Neural cell (in vitro differentiated cells): Measurements from ENCODE around the gene MRPL19. TPM values are rescaled to one million over a fixed set of nuclear protein-coding genes. Genes with fewer than 3 reads are reported as not detected.

Source experiments
- H2AFZ ChIP-seq: fragments of 200-600, 300-800 bp; sonication (generic), shearing (Covaris generic); 2 replicates; pipeline ENCODE4 v1.6.0; 2014; ENCODE audit warnings: low read depth, mild to moderate bottlenecking, antibody characterized with exemption, low read length, moderate library complexity
- H3F3A ChIP-seq: fragments of 200-600 bp; shearing (Covaris generic); 2 replicates; pipeline ENCODE4 v1.6.1; 2016; ENCODE audit warnings: mild to moderate bottlenecking, moderate library complexity, mixed read lengths, antibody characterized with exemption, low read length; ENCODE audit not compliant: insufficient read depth, poor library complexity, severe bottlenecking
- H3K27ac ChIP-seq: fragments of 200-600, 300-800 bp; sonication (generic), shearing (Covaris generic); 2 replicates; pipeline ENCODE4 v1.5.1; 2014; ENCODE audit warnings: mild to moderate bottlenecking, low read length, moderate library complexity
- H3K27me3 ChIP-seq: fragments of 300-800, 200-600 bp; sonication (generic), shearing (Covaris generic); 2 replicates; pipeline ENCODE4 v1.6.0; 2014; ENCODE audit warnings: mild to moderate bottlenecking, low read depth, low read length, moderate library complexity; ENCODE audit not compliant: insufficient read depth
- H3K36me3 ChIP-seq: fragments of 300-800, 200-600 bp; sonication (generic), shearing (Covaris generic); 2 replicates; pipeline ENCODE4 v1.5.1; 2014; ENCODE audit warnings: mild to moderate bottlenecking, antibody characterized with exemption, low read length, moderate library complexity; ENCODE audit not compliant: insufficient read depth
- H3K4me2 ChIP-seq: fragments of 300-800, 200-600 bp; sonication (generic), shearing (Covaris generic); 2 replicates; pipeline ENCODE4 v1.6.0; 2014; ENCODE audit warnings: mild to moderate bottlenecking, low read length
- H3K4me3 ChIP-seq: fragments of 300-800, 200-600 bp; sonication (generic), shearing (Covaris generic); 2 replicates; pipeline ENCODE4 v1.5.1; 2014; ENCODE audit warnings: mild to moderate bottlenecking, low read length, moderate library complexity
- H3K79me2 ChIP-seq: fragments of 200-600 bp; shearing (Covaris generic); replicated peaks from 2 replicates; pipeline ENCODE4 v1.6.0; 2014; ENCODE audit warnings: mild to moderate bottlenecking, low read length, moderate library complexity; ENCODE audit not compliant: insufficient read depth
- H3K9ac ChIP-seq: fragments of 300-800, 200-600 bp; sonication (generic), shearing (Covaris generic); 2 replicates; pipeline ENCODE4 v1.6.1; 2016; ENCODE audit warnings: mild to moderate bottlenecking, low read length, mixed read lengths
- H3K9me2 ChIP-seq: fragments of 200-600 bp; shearing (Covaris generic); 2 replicates; pipeline ENCODE4 v1.6.1; 2016; ENCODE audit warnings: mild to moderate bottlenecking, low read length, mixed read lengths; ENCODE audit not compliant: insufficient read depth
- H3K9me3 ChIP-seq: fragments of 200-600, 300-800 bp; sonication (generic), shearing (Covaris generic); 2 replicates; pipeline ENCODE4 v1.6.1; 2016; ENCODE audit warnings: mild to moderate bottlenecking, mixed run types, low read length, moderate library complexity, mixed read lengths
- H4K20me1 ChIP-seq: fragments of 200-600 bp; shearing (Covaris generic); 2 replicates; pipeline ENCODE4 v1.6.1; 2016; ENCODE audit warnings: mild to moderate bottlenecking, mixed run types; ENCODE audit not compliant: insufficient read depth
- CTCF ChIP-seq: fragments of 450-650 bp; IDR thresholded peaks from 2 replicates; pipeline ENCODE4 v1.5.1; 2014; ENCODE audit warnings: antibody characterized with exemption, mild to moderate bottlenecking, moderate library complexity; ENCODE audit not compliant: poor library complexity, severe bottlenecking
- EP300 ChIP-seq: fragments of 450-650 bp; conservative IDR thresholded peaks from 2 replicates; pipeline ENCODE4 v1.6.1; 2014; ENCODE audit warnings: antibody characterized with exemption, mild to moderate bottlenecking, moderate library complexity; ENCODE audit not compliant: poor library complexity, severe bottlenecking
- EZH2 ChIP-seq: fragments of 200-600, 300-800 bp; shearing (Covaris generic), sonication (generic); IDR thresholded peaks from 2 replicates; pipeline ENCODE4 v1.6.1; 2014; ENCODE audit warnings: antibody characterized with exemption, low read length, borderline replicate concordance, mild to moderate bottlenecking; ENCODE audit not compliant: insufficient read depth, poor library complexity, severe bottlenecking
- MXI1 ChIP-seq: fragments of 450-650 bp; conservative IDR thresholded peaks from 2 replicates; pipeline ENCODE4 v1.6.1; 2014; ENCODE audit warnings: antibody characterized with exemption, mild to moderate bottlenecking; ENCODE audit not compliant: poor library complexity, severe bottlenecking
- POLR2AphosphoS5 ChIP-seq: IDR thresholded peaks from 2 replicates; pipeline ENCODE4 v1.6.1; 2012
- RAD21 ChIP-seq: fragments of 450-650 bp; conservative IDR thresholded peaks from 2 replicates; pipeline ENCODE4 v1.6.1; 2014; ENCODE audit warnings: antibody characterized with exemption, mild to moderate bottlenecking, moderate library complexity
- REST ChIP-seq: IDR thresholded peaks from 2 replicates; pipeline ENCODE4 v1.6.1; 2012; ENCODE audit warnings: borderline replicate concordance
- SMC3 ChIP-seq: fragments of 450-650 bp; conservative IDR thresholded peaks from 2 replicates; pipeline ENCODE4 v1.6.1; 2014; ENCODE audit warnings: antibody characterized with exemption, mild to moderate bottlenecking, moderate library complexity; ENCODE audit not compliant: poor library complexity
- TAF1 ChIP-seq: IDR thresholded peaks from 2 replicates; pipeline ENCODE4 v1.6.1; 2012; ENCODE audit warnings: low read depth
- polyA plus RNA-seq: library from polyadenylated mRNA; depleted of rRNA; stranded (reverse); fragments of >200 nt; gene quantifications from 2 replicates; pipeline ENCODE4 v1.2.3, GENCODE V29; 2014

MRPL19 gene
- polyA plus RNA-seq, 1 donor from 2014 or later = 28.1 TPM

- Histone ChIP-seq H3K9ac (no peak overlapping the region), H3K27me3 (no peaks in the 10 kb centered on the region), H4K20me1 (no peaks in the 10 kb centered on the region), H3K4me3 (no peak overlapping the region), H3K9me3 (no peaks in the 10 kb centered on the region), H3K36me3 (peaks cover 19% of the 10 kb centered on the region), H2AFZ (no peak overlapping the region), H3K27ac (no peak overlapping the region), H3F3A (no peaks in the 10 kb centered on the region), H3K4me2 (no peak overlapping the region), H3K79me2 (no peaks in the 10 kb centered on the region), H3K9me2 (no peaks in the 10 kb centered on the region)
- TF ChIP-seq CTCF (no peak), SMC3 (no peak), POLR2AphosphoS5 (no peak), EP300 (no peak), REST (no peak), EZH2 (no peak), MXI1 (no peak), TAF1 (no peak), RAD21 (no peak)
These were observed 9.3 kb downstream of the MRPL19 start for GRCh38 chr2:75655861-75656260.

- Histone ChIP-seq H3K9me3 (no peaks in the 10 kb centered on the region), H4K20me1 (no peaks in the 10 kb centered on the region), H3K27me3 (no peaks in the 10 kb centered on the region), H3K4me2 (no peak overlapping the region), H3K4me3 (no peak overlapping the region), H3K27ac (no peak overlapping the region), H3K36me3 (peaks cover 22% of the 10 kb centered on the region), H3F3A (no peaks in the 10 kb centered on the region), H3K9me2 (no peaks in the 10 kb centered on the region), H3K9ac (no peak overlapping the region), H3K79me2 (no peaks in the 10 kb centered on the region), H2AFZ (no peak overlapping the region)
- TF ChIP-seq SMC3 (no peak), TAF1 (no peak), MXI1 (no peak), RAD21 (no peak), EZH2 (no peak)
These were observed 10.0 kb downstream of the MRPL19 start for GRCh38 chr2:75656563-75656962.
